GM19468 (cell line): Measurements from ENCODE around the gene DMBX1.

Experiments used
- ATAC-seq: cut with Tn5 transposase; IDR thresholded peaks from one replicate; pipeline ENCODE4 v1.9.1; 2021; ENCODE audit warnings: mild to moderate bottlenecking, moderate library complexity, moderate number of reproducible peaks; ENCODE audit not compliant: unreplicated experiment; ENCODE audit errors: extremely low read depth

Gene DMBX1

DNA sequence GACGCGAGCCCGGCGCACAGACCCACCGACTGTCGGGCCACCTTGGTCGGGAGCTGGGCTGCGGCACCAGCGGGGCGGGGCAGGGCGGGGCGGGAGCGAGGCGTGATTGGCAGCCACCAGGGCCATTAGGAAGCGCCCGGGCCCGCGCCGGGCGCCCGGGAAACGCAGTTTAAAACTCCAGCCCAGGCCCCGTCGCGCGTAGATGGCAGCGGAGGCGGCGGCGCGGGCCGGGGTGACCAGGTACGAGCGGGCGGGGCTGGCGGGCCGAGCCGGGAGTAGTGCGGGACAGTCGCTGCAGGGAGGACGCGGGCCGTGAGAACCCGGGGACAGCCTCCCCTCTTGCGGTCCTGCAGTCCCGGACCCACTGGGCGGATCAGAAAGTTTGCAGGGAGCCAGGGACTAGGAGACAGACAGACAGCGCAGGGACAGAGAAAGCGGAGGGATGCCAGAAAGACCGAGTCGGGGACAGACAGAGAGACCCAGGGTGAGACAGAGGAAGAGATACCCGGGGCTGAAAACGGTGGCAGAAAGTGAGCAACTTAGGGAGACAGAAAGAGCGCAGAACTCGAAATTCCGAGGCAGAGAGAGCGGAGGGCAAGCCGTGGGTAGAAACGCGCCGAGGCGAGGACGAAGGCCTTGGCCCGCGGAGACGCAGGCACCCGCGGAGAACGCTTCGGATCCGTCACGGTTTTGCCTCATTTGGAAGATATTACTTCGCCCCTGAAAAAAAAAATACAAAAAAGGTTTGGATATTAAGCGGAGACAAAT lies at the start of gene DMBX1:
Gene DMBX1, plus strand, starts transcription at position 199 of the 768 bp plus-strand sequence. CDS start 17,175 bp downstream, outside the sequence.
- ATAC-seq = no peak

- no peak for ATAC-seq
Measured at GRCh38 chr1:46440478-46440877, 49.2 kb upstream of the DMBX1 start.

DNA sequence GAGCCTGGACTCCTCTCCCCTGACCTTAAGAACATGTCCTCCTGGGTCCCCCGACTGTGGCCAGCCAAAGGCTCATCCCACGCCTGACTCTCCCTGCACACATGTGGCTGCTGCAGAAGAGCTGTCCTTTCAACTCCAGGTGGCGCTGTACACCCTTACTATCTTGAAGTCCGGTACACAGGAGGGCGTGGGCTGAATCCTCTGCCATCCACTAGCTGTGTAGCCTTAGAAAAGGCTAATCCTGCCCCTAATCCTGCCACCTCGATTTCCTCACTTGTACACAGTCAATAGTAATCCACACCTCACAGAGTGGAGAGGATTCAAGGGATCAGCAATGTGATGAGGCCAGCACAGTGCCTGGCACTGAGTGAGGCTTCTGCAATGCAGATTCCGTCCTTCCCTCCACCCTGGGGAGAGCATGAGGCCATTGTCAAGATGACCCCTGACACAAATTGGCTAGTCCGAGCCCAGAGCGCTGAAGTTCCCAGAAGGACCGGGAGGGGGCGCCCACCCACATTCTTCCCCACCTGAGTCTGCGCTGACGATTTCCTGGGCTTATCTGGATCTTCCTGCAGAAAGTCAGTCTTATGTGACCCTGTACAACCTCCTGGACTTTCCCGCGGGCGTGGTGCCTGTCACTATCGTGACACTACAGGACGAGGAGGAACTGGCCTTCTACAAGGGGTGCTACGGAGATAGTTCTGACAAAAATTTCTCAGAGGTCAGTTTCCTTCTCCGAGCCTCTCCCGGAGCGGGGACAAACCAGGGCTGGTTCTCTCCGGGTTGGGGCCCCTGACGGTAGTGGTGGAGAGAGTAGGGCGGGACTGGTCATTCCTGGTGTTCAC lies 47.1 kb upstream of the DMBX1 start:
- ATAC-seq = no peak

DNA sequence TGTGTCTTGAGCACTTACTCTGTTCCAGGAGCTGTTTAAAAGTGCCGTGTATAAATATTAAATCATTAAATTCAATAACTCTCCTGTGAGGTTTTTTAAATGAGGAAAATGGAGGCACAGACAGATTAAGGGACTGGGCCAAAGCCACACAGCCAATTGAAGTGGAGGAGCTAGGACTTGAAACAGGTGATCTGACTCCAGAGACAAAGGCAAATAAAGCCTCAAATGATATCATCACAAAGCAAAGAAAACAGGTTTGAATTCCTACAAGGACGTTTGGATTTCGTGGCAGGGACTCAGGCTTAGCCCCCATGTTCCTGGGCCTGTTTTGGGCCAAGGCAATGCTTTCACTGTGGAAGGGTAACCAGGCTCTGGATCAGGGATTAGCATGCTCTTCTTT lies 45.2 kb upstream of the DMBX1 start:
- no peak for ATAC-seq

DNA sequence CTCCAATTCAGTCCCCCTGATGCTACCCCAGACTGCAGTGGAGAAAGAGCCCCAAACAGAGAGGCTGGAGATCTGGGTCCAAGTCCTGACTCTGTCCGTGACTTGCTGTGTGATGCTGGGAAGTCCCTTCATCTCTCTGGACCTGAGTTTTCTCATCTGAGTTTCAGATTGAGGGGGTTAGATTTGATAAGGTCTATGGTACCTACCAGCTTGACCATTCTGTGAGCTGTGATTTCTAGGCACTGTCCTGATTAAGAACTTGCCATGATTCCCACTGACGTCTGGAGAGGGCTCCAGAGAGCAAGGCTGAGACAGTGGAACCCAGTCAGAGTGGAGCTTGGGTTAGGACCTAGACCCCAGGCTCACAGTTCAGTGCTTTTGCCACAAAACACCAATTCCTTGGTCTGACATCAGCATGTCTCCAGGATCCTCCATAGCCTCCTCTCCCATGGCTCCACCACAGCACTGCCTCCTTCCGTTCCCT lies 43.8 kb upstream of the DMBX1 start:
- no peak for ATAC-seq

GRCh38 chr1:46446646-46447498 lies 42.8 kb upstream of the DMBX1 start:
- ATAC-seq = no peak

DNA sequence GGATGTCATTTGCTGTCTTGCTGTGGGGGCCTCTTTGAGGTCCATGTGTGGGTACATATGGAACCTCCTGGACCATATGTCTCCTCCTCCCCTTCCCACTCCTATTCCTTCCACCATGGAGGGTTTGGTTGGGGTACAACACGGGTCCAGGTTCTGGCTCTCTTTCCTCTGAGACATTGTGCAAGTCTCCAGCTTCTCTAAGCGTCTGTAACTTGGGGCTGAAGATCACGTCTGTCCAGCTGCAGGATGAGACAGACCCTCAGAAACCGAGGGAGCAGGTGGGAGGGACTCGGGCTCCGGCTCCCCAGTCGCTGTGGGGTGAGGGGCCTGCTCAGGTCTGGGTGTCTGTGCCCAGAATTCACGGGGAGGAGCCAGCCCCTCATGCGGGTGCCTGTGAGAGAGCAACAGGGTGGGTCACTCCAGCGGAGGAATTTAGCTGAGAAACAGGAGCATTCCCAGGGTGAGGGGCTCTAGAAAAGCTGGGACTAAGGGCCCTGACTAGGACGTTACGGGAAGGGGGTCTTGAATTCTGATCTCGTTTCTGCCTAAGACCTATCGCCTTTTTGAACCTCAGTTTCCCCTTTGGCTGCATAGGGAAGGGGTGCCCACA lies 42.0 kb upstream of the DMBX1 start:
- ATAC-seq = no peak

DNA sequence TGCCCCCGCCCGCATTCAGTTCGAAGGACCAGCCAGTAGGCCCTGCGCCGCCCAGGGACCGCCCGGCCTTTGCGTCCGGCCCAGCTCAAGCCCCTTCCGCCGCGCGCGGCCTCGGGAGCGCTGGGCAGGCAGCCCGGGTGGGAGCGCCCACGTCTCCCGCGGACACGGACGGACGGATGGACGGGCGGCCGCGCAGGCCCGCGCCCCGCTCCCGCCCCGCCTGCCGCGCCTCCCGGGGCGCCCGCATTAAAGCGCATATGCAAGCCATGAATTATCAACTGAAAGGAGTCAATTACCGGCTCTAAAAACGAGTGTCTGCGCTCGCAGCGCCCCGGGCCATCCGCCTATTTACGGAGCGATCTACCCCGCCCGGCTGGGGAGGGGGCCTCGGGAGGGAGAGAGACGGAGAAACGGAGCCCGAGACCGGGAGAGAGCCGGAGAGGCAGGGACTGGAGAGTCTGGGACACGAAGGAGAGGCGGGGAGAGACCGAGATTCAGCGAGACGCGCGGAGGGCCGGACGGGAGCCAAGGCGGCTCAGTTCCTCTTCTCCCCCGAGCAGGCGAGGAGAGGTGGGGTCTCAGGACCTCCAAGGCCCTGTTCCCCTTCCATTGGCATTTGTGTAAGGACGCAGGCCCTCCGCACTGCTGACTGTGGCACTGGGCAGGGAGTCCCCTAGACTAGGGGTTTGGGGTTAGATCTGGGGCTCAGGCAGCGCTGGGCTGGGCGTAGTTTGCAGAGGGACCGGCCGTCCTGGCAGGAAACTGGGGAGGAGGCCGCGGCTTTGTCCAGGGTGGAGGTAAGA lies 41.3 kb upstream of the DMBX1 start:
- ATAC-seq = no peak

DNA sequence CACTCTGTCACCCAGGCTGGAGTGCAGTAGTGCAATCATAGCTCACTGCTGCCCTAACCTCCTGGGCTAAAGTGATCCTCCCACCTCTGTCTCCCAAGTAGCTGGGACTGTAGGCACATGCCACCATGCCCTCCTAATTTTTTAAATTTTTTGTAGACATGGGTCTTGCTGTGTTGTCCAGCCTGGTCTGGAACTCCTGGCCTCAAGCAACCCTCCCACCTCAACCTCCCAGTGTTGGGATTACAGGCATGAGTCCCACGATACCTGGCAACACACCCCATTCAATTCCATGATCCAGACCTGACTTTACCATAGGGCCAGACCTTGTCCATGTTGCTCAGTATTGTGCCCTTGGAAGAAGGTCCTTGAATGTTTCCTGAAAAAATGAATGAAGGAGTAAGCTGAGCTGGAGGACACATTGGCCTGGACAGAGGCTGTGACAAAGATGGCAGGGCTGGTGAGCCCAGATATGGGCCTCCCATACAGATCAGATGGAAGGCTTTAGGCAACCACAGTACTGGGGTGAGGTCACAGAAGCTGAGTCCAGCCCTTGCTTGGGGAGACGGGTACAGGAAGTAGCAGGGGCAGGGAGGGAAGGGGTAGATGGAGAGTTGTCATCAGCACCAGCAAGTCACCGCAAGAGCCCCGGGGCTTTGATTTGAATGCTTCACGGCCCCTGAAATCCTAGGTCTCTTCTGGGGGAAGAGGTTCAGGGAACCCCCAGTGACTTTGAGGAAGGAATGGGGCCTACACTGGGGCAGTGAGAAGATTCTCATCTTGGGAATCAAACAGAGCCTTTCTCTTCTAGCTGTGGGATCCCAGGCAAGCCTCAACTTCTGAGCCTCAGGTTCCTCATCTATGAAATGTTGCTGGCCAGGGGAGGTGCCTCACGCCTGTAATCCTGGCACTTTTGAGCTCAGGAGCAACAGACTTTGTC lies 40.1 kb upstream of the DMBX1 start:
- no peak for ATAC-seq

DNA sequence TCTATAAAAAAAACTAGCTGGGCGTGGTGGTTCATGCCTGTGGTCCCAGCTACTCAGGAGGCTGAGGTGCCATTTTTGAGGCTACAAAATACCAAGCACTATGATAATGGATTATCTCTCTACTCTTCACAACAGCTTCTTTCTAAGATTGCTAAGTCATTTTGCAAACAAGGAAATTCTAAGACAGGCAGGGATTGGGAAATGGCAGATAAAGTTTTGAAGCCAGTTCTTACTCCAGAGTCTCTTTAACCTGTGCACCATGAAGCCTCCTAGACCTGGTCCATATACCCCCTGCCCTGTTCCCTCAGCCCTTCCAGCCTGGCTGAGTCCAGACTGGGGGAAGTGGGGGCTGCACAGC lies 39.5 kb upstream of the DMBX1 start:
- ATAC-seq = no peak

DNA sequence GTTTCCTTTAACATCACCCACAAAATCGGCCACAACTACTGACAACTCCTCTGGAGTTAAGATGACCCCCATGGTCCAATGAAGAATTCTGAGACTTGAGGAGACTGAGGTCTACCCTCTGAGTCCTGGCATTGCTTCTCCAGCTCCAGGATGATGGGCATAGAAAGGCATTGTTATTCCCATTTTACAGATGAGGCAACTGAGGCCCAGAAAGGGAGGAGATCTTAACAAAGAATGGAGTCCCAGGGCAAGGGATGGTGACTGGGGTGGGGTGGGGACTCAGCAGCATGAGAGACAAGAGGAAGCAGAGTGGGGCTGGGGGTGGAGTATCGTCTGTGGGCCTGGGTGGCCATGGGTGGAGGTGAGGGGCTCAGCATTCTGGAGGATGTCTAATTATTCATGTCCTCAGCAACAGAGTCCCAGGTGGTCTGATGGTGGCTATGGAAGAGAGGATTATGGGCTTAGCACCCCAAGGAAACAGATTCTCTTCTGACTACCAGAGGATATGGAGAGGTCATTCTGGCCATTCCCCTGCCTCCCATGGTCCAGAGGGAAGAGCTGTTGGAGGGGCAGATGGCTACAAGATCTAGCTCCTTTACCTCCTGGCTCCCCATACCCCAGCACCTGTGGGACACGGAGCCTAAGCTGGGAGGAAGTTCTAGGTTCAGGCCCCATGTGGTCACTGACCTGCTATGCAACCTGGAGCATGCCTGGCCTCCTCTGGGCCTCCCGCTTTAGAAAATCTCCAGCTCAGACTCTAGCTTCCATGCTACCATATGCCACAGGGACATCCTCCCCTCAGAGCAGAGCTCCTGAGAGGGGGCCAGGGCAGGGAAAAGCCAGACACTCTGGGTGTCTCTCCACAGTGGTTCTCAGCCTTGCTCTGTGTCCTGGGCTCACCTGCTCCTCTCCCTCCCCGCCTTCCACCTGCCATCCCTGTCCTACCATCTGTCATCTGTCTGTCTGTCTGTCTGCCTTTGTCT lies 37.4 kb upstream of the DMBX1 start:
- ATAC-seq = no peak

DNA sequence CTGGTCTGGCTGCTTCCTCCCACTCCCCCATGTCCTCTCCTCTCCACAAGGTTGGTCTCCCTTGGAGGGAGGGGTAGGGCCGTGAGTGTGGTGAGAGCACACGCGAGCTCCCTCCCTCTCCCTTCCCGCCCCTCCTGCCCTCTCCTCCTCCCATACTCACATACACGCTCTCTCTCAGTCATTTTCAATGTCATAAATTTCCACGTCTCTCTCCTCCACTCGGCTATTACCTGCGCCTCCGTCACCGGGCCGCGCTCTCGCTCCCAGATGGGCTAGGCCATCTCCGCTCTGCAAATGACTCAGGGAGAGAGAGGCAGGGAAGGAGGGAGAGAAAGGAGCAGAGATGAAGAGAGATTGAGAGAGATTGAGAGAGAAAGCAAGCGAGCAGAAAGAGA lies 36.7 kb upstream of the DMBX1 start:
- no peak for ATAC-seq

- ATAC-seq = no peak
Measured at GRCh38 chr1:46453449-46453848, 36.2 kb upstream of the DMBX1 start.

GRCh38 chr1:46455951-46456350 lies 33.7 kb upstream of the DMBX1 start:
- no peak for ATAC-seq

GRCh38 chr1:46456411-46456963 lies 33.1 kb upstream of the DMBX1 start:
- ATAC-seq = no peak

DNA sequence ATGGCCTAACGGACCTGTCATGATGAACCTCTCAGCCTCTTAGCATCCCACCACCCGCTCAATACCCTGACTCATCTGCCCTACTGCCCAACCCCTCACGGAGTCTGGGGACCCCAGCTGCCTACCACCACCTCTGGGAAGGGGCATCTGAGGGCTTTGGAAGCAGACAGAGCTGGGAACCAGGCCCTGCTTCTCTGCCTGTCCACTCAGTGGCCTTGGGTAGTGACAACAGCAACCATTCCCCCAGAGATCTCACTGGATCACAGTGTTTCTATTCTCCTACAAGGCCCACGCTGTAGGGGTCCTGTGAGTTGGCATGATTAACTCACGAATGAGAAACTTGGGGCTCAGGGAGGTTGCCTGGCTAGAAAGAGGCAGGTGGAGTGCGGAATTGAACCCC lies 32.5 kb upstream of the DMBX1 start:
- no peak for ATAC-seq

DNA sequence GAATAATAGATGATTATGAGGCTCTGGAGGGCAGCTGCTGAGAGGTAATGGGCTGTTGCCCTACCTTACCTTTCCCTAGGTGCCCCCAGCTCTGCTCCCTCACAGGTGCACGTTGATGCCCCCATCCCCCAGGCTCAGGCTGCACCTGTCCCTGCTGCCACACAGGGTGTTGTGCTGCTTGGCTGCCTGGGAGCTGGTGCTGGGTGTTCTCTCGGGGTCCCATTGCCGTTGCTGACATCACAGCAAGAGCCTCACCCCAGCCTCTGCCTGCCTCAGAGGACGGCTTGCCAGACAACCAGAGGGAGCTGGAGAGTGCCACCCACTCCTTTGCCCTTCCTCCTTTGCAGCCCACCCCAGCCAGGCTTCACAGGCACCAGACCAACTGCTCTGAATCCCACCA lies 31.4 kb upstream of the DMBX1 start:
- ATAC-seq = no peak
